Activated CD4-positive, alpha-beta memory T cell treated with anti-CD3 and anti-CD28 coated beads, Interleukin-2, amount 10 ng/mL, durations not matched to agents 7 days and 5 days (primary cell): ENCODE results near the gene OVOL1. TPM values are rescaled to one million over a fixed set of nuclear protein-coding genes. Genes with fewer than 3 reads are reported as not detected.

Experiments
- CTCF ChIA-PET: fragments of 350-600 bp; sonication (Branson Sonifier 250); formaldehyde crosslinking; loops from one replicate; lab custom pipeline; 2021; ENCODE audit warnings: antibody characterized with exemption, inconsistent platforms; lab: Charles Lee
- POLR2A ChIA-PET: fragments of 350-600 bp; sonication (Branson Sonifier 250); formaldehyde crosslinking; loops from one replicate; lab custom pipeline; 2021; ENCODE audit warnings: antibody characterized with exemption; lab: Charles Lee
- DNase-seq: peaks from one replicate; pipeline ENCODE4 v3.0.0-alpha.2; 2020
- H3K27ac Mint-ChIP-seq: one replicate; pipeline ENCODE4 v1.8.0; 2021; ENCODE audit warnings: mild to moderate bottlenecking, mixed read lengths
- H3K27me3 Mint-ChIP-seq: one replicate; pipeline ENCODE4 v1.8.0; 2021; ENCODE audit warnings: mixed read lengths
- H3K36me3 Mint-ChIP-seq: one replicate; pipeline ENCODE4 v1.8.0; 2021; ENCODE audit warnings: low read depth, mixed read lengths
- H3K4me1 Mint-ChIP-seq: one replicate; pipeline ENCODE4 v1.8.0; 2021; ENCODE audit warnings: mixed read lengths
- H3K4me3 Mint-ChIP-seq: one replicate; pipeline ENCODE4 v1.8.0; 2021; ENCODE audit warnings: mild to moderate bottlenecking, mixed read lengths
- H3K9me3 Mint-ChIP-seq: one replicate; pipeline ENCODE4 v1.8.0; 2021; ENCODE audit warnings: mixed read lengths
- total RNA-seq, 2 experiments: library from RNA; stranded (reverse); gene quantifications; one replicate each; pipeline ENCODE4 v1.2.3, GENCODE V29; 2021

Gene OVOL1
- total RNA-seq, 2 experiments from 2014 or later = not detected

DNA sequence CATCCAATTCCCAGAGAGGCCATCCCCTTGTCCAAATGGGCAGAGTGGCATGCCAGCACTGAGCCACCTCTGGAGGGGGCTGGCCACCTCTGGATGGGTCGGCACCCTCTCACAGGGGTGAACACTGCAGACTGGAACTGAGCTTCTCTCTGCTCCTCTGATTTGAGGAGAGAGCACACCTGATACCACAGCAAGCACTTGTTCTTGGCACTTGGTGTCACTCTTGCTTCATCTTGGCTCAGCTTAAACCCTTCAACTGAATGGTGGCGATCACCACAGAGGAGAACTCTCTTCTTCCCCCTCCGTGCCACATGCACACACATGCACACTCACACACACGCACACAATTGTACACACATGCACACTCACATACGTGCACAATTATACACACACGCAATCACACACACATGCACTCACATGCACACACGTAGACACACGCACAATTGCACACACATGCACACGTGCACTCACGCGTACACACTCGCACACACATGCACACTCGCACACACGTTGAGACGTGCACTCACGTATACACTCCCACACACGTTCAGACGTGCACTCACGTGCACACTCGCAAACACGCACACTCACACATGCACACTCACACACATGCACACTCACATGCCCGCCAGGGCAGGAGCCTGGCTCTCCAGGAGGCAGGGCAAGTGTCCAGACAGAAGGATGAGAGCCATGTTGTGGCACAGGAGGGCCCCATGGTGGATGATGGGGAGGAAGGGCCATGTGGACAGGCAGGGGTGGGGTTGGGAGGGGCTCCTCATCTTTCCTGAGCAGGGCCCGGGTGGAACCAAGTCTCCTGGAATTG lies 23.4 kb downstream of the OVOL1 start:
- Mint-ChIP-seq H3K4me3 (no peak overlapping the region), H3K4me1 (no peaks in the 10 kb centered on the region), H3K27ac (no peak overlapping the region), H3K27me3 (peaks cover 30% of the 10 kb centered on the region), H3K9me3 (no peaks in the 10 kb centered on the region), H3K36me3 (no peaks in the 10 kb centered on the region)
- POLR2A ChIA-PET = interaction anchor here (1.0 to 2.0 kb wide), 2 partner anchors 30 to 98 kb away, joined by 6 to 8 read pairs; partner anchors contain the start of genes AP5B1 and KAT5
- CTCF ChIA-PET = interaction anchor here (6.3 kb wide), 1 partner anchor 30 kb away, joined by 29 read pairs; the partner anchor contains the start of gene AP5B1
- no peak for DNase-seq

DNA sequence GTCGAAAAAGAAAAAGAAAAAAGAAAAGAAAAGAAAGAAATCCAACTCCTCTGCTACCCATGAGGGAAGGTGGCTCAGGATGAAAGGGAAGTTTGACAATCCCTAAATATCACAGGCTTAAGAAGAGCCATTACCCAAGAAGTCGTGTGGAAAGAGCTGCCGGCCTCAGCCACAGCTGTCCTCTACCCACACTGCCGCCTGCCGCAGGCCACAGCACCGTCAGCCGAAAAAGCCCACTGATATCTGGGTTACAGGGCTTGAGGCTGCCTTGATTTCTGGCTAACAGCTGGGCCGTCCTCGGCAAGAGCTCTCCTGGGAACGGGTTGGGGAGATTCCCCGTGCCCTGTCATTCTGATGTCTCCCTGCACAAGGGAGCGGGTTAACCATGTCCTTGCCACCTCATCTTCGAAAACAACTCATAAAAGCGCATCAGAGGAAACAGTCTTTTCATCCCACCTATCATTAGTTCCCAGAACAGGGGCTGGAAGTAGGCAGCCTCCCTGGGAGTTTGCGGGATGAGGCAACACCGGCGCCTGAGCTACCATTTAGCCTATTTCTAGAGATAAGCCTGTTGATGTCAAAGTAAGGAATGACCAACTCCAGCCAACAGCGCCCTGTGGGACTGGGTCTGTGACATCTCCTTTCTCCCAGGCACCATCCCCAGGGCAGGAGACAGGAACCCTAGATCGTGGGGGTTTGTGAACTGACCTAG lies 25.1 kb downstream of the OVOL1 start:
- Mint-ChIP-seq H3K27ac (no peak overlapping the region), H3K9me3 (no peaks in the 10 kb centered on the region), H3K27me3 (peaks cover 36% of the 10 kb centered on the region), H3K36me3 (peaks cover 4% of the 10 kb centered on the region), H3K4me1 (peaks cover 6% of the 10 kb centered on the region), H3K4me3 (no peak overlapping the region)
- no peak for DNase-seq
- CTCF ChIA-PET = interaction anchor here (1.1 to 3.5 kb wide), 3 partner anchors 10 to 32 kb away, joined by 3 to 21 read pairs (median 4); no protein-coding TSS in a partner anchor
- POLR2A ChIA-PET = no interaction called here

DNA sequence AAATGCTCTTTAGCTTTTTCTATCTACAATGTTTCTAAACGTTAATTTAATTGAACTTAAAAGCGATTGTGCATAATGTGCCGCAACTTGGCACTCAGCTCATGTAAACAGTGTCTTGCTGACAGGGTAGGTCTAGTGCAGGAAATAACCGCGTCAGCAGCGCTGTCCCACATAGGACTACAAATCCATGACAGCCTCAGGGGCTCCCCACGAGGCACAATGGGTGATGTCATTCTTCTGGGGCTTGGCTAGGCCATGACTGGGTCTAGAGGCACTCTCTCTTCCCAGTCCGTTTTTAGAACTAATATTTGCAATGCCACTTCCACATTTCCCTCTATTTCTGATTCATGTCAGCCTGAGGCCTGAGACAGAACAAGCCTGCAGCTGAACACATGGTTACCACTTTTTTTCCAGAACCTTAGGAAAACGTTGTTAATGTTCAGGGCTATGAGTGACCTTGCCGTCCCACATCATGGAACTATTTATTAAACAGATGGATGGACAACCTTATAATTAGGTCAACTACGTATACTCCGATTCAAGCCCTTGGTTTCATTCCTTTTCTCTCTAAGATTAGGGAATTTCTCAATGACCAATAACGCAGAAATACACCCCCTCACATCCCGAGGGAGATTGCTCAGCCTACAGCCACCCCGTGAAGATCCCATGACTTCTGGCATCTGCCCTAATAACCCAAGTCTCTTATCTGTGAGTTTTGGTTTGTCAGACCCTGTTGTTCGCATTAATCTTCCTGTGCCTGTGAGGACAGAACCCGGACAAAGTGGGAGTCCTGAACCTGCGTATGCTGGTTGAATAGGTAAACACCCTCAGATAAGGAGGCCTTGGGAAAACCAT lies 27.5 kb downstream of the OVOL1 start:
- Mint-ChIP-seq H3K4me3 (no peak overlapping the region), H3K36me3 (peaks cover 4% of the 10 kb centered on the region), H3K4me1 (peaks cover 17% of the 10 kb centered on the region), H3K9me3 (no peaks in the 10 kb centered on the region), H3K27ac (no peak overlapping the region), H3K27me3 (peaks cover 26% of the 10 kb centered on the region)
- no peak for DNase-seq
- CTCF ChIA-PET = interaction anchor here (1.2 to 9.4 kb wide), 4 partner anchors 35 to 103 kb away, joined by 3 to 126 read pairs (median 34); partner anchors contain the start of genes AP5B1 and KAT5
- POLR2A ChIA-PET = no interaction called here

DNA sequence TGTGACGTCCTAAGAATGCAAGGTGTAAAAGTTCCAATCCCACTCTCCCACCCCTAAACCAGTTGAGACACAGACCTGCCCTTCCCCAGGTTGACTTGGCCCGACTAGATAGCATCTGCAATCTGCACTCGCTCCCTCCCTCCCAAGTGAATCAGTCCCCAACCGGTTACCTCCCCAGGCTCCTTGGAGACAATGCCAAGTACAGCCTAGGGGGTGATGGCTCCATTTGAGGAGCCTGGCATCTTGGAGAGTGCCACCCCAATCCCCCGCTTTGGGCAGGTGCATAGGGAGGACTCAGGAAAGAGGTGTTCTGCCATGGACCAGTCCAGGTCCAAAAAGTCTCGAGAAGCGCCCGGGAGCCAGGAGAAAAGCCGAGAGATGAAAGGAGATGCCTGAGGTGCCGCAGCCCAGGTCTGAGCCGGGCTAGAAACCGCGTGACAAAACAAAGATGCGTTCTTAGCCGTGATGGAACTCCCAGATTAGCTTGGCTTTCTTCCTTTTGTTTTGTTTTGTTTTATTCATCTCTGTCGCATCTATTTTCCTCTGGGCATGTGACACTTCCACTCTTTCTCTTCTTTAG lies 28.2 kb downstream of the OVOL1 start:
- DNase-seq = no peak
- Mint-ChIP-seq H3K27me3 (peaks cover 26% of the 10 kb centered on the region), H3K27ac (no peak overlapping the region), H3K9me3 (no peaks in the 10 kb centered on the region), H3K36me3 (peaks cover 4% of the 10 kb centered on the region), H3K4me3 (no peak overlapping the region), H3K4me1 (peaks cover 17% of the 10 kb centered on the region)
- CTCF ChIA-PET = interaction anchor here (1.6 to 9.4 kb wide), 3 partner anchors 27 to 103 kb away, joined by 5 to 126 read pairs (median 46); partner anchors contain the start of genes AP5B1 and KAT5
- POLR2A ChIA-PET = interaction anchor here (2.0 kb wide), 1 partner anchor 103 kb away, joined by 12 read pairs; the partner anchor contains the start of gene KAT5

DNA sequence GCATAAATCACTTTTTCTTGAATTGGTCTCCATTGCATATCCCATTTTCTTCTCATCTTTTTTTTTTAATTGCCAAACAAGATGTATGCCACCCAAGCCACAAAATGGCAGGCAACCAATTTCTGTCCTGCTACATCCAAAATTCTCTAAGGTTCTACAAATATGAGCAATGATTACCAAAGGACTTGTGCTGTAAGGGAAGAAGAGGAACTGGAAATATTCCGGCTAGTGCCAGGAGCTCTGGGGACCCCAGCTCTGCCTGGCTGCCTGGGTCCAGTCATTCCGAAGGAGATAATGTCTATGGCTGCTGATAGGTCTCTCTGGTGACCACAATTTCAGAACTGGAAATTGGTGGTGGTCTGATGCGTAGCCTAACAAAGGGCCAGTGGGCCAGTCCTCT lies 29.8 kb downstream of the OVOL1 start:
- ChIA-PET CTCF (interaction anchor here (1.1 to 9.4 kb wide), 14 partner anchors 8 to 148 kb away, joined by 3 to 126 read pairs (median 7); partner anchors contain the start of genes AP5B1, KAT5, MUS81 and RNASEH2C), POLR2A (interaction anchor here (1.2 to 4.2 kb wide), 5 partner anchors 32 to 105 kb away, joined by 5 to 31 read pairs (median 6); partner anchors contain the start of genes AP5B1 and KAT5)
- Mint-ChIP-seq H3K4me1 (peaks cover 17% of the 10 kb centered on the region), H3K9me3 (no peaks in the 10 kb centered on the region), H3K27me3 (peaks cover 20% of the 10 kb centered on the region), H3K27ac (no peak overlapping the region), H3K36me3 (peaks cover 4% of the 10 kb centered on the region), H3K4me3 (no peak overlapping the region)
- no peak for DNase-seq

DNA sequence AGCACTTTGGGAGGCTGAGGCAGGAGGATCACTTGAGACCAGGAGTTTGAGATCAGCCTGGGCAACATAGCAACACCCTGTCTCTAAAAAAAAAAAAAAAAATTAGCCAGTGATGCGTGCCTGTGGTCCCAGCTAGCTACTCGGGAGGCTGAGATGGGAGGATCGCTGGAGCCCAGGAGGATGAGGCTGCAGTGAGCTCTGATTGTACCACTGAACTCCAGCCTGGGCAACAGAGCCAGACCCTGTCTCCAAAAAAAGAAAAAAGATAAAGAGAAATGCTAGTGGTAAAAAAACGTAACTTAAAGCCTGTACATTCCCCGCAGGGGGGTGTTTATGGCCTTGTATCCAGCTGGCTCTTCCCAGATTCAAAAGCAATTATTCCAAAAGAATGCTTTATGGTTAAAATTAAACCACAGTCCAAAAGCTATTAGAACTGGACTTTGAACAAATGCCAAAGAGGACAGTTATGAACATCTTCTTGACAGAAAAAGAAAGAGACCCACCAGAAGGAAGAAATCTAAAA lies 30.5 kb downstream of the OVOL1 start:
- peaks cover 4% of the 10 kb centered on the region for H3K36me3 Mint-ChIP-seq
- no peaks in the 10 kb centered on the region for H3K9me3 Mint-ChIP-seq
- no peak for DNase-seq
- CTCF ChIA-PET = interaction anchor here (0.9 to 9.4 kb wide), 20 partner anchors 9 to 277 kb away, joined by 3 to 126 read pairs (median 5); partner anchors contain the start of genes AP5B1, KAT5, MUS81 and RNASEH2C
- POLR2A ChIA-PET = interaction anchor here (1.1 to 4.2 kb wide), 6 partner anchors 32 to 98 kb away, joined by 3 to 31 read pairs (median 5); partner anchors contain the start of gene AP5B1
- H3K27ac Mint-ChIP-seq = peak overlapping the region; percentile 65
- peaks cover 17% of the 10 kb centered on the region for H3K4me1 Mint-ChIP-seq
- H3K4me3 Mint-ChIP-seq = peak overlapping the region; percentile 74
- peaks cover 18% of the 10 kb centered on the region for H3K27me3 Mint-ChIP-seq

DNA sequence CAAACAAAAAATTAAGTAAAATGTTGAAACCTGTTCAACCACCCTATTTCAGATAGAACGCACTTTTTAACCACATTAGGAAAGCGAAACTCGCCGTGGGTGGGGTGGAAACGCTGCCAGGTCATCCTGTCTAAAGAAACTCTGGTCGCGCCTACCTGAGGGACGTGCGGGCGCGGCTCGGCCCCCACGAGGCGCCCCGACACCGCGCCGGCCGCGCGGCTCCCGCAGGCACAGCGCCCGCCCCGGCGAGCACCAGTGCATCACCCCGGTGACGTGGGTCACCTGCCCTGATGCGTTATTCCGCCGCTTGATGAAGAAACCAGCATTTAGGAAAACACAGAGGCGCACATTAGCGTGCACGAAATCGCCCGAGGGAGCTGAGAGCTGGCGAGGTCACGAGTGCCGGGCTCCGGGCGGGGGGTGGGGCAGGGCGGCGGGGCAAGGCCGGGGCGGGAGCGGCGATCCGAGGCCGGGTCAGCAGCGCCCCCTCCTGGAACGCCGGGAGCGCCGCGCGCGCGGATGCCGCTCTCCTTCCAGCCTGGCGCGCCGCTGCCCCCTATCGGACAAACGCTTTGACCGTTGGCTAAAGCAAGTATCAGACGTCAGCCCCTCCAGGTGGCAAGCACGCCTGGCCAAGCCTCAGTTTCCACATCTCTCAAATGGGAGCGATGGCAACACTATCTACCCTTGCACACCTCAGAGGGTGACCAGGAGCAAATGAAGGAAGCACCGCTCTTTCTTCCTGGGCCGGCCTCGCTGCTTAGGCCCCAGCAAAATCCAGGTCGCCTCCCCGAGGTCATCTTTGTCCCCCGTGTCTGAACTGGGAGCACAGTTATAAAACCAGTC lies 31.2 kb downstream of the OVOL1 start:
- ChIA-PET POLR2A (interaction anchor here (0.8 to 4.2 kb wide), 6 partner anchors 33 to 107 kb away, joined by 3 to 31 read pairs (median 4); partner anchors contain the start of gene AP5B1), CTCF (interaction anchor here (0.8 to 9.4 kb wide), 29 partner anchors 9 to 278 kb away, joined by 3 to 126 read pairs (median 4); partner anchors contain the start of genes AP5B1, CCDC85B, KAT5 and MUS81)
- H3K9me3 Mint-ChIP-seq = no peaks in the 10 kb centered on the region

DNA sequence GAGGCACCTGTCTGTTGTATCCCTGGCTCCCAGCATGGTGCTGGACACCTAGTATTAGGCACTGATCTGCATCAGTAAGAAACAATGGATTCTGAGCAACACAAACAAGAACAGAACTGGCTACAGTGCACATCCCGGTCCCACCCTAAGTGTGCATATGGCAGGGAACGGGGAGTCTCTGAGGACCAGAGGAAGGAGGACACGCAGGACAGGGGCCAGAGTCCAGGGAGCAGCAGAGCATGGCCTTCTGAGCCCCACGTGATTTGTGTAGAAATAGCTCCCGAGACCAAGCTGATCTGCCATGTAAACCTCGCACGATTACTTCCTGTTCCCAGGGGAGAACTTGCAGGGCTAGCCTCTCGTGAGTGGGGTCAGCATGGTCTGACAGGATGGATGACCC lies 34.2 kb downstream of the OVOL1 start:
- peaks cover 4% of the 10 kb centered on the region for H3K36me3 Mint-ChIP-seq
- peaks cover 17% of the 10 kb centered on the region for H3K4me1 Mint-ChIP-seq
- DNase-seq = no peak
- H3K9me3 Mint-ChIP-seq = no peaks in the 10 kb centered on the region
- peaks cover 5% of the 10 kb centered on the region for H3K27me3 Mint-ChIP-seq
- H3K27ac Mint-ChIP-seq = no peak overlapping the region
- ChIA-PET CTCF (interaction anchor here (9.4 kb wide), 1 partner anchor 43 kb away, joined by 126 read pairs; the partner anchor contains the start of gene AP5B1), POLR2A (interaction anchor here (1.1 kb wide), 1 partner anchor 12 kb away, joined by 3 read pairs; no protein-coding TSS in a partner anchor)
- no peak overlapping the region for H3K4me3 Mint-ChIP-seq

More for the DNA sequence above, 31.2 kb downstream of the OVOL1 start:
- Mint-ChIP-seq H3K4me1 (peaks cover 17% of the 10 kb centered on the region), H3K27ac (peak overlapping the region; percentile 65), H3K27me3 (peaks cover 17% of the 10 kb centered on the region), H3K36me3 (peaks cover 4% of the 10 kb centered on the region), H3K4me3 (peak overlapping the region; percentile 74)
- DNase-seq = peak; percentile 94

DNA sequence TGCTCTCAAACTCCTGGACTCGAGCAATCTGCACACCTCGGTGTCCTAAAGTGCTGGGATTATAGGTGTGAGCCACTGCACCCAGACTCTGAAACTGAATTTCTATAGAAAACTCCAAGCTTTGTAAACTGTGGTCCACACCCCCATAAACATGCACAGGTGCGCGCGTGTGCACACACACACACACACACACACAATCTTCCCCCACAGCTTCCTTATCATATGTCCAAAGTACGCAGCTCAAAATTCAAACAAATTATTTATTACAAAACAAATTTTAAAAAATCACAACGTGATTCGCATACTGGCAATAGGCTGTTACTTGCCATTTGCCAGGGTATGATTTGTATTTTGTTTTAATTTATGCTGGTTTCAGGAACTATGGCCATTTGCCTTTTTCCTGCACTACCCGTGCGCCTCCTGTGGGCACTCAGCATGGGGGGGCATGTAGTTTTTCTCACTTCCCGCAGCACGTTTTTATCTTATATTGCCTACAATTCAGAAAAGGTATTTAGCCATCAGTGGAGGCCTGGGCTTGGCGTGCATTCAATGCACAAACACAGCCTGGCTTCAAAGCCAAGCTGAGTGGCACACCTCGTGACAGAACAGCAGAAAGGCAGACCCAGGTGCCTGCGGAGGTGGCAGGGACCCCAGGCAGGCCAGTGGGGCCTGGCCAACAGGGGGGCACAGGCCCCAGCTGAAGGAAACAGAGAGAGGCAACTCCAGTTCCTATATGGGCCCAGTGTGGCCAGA lies 36.1 kb downstream of the OVOL1 start:
- H3K27ac Mint-ChIP-seq = no peak overlapping the region
- CTCF ChIA-PET = interaction anchor here (0.6 to 9.4 kb wide), 3 partner anchors 37 to 111 kb away, joined by 3 to 126 read pairs (median 4); partner anchors contain the start of genes AP5B1 and KAT5
- H3K36me3 Mint-ChIP-seq = no peaks in the 10 kb centered on the region
- H3K27me3 Mint-ChIP-seq = no peaks in the 10 kb centered on the region
- no peak for DNase-seq
- H3K4me1 Mint-ChIP-seq = peaks cover 12% of the 10 kb centered on the region
- POLR2A ChIA-PET = no interaction called here
- no peaks in the 10 kb centered on the region for H3K9me3 Mint-ChIP-seq
- no peak overlapping the region for H3K4me3 Mint-ChIP-seq
